ENCODE results near the gene PMPCA. TPM values are rescaled to one million over a fixed set of nuclear protein-coding genes. Genes with fewer than 3 reads are reported as not detected.

Gene PMPCA
- total and polyA plus RNA-seq, 3 experiments from 2014 or later, result 39.2 to 101 (median 96.4) TPM

GRCh38 chr9:136372006-136372405 lies 38.5 kb upstream of the PMPCA start:
- Histone ChIP-seq H3K4me1 (ENCODE audit: insufficient read depth, low read length) (no peaks in the 10 kb centered on the region), H3K27ac (ENCODE audit: low read depth, low read length) (no peak overlapping the region), H3K36me3 (ENCODE audit: insufficient read depth, low read length) (no peaks in the 10 kb centered on the region), H3K27me3 (ENCODE audit: insufficient read depth, low read length, poor library complexity, severe bottlenecking) (no peaks in the 10 kb centered on the region), H3K4me3 (ENCODE audit: low read length) (no peak overlapping the region), H3K9me3 (ENCODE audit: low read length) (no peaks in the 10 kb centered on the region)
- H3K36me3 Mint-ChIP-seq, result peaks cover 0 to 1% (median 0%) of the 10 kb centered on the region in 3 donors
- CTCF ChIA-PET, result no interaction called here
- no peaks in the 10 kb centered on the region for H3K9me3 Mint-ChIP-seq
- no peak for DNase-seq
- H3K27ac Mint-ChIP-seq, result no peak overlapping the region
- POLR2A ChIA-PET, result no interaction called here
- no peaks in the 10 kb centered on the region for H3K27me3 Mint-ChIP-seq
- H3K4me3 Mint-ChIP-seq, result no peak overlapping the region
- no peaks in the 10 kb centered on the region for H3K4me1 Mint-ChIP-seq

GRCh38 chr9:136372561-136373299 lies 37.7 kb upstream of the PMPCA start:
- H3K9me3 ChIP-seq (ENCODE audit: low read length), result no peaks in the 10 kb centered on the region
- H3K4me1 ChIP-seq (ENCODE audit: insufficient read depth, low read length), result no peaks in the 10 kb centered on the region
- ChIA-PET CTCF (no interaction called here), POLR2A (no interaction called here)
- Mint-ChIP-seq H3K27ac (peak overlapping the region in 1 of 8 donors; percentile 46), H3K4me1 (no peaks in the 10 kb centered on the region), H3K36me3 (peaks cover 0 to 1% (median 0%) of the 10 kb centered on the region in 3 donors), H3K27me3 (no peaks in the 10 kb centered on the region), H3K9me3 (no peaks in the 10 kb centered on the region), H3K4me3 (no peak overlapping the region)
- H3K36me3 ChIP-seq (ENCODE audit: insufficient read depth, low read length), result no peaks in the 10 kb centered on the region
- H3K27ac ChIP-seq (ENCODE audit: low read depth, low read length), result peak overlapping the region; percentile 54
- H3K27me3 ChIP-seq (ENCODE audit: insufficient read depth, low read length, poor library complexity, severe bottlenecking), result no peaks in the 10 kb centered on the region
- DNase-seq, result no peak
- H3K4me3 ChIP-seq (ENCODE audit: low read length), result peak overlapping the region; percentile 19

DNA sequence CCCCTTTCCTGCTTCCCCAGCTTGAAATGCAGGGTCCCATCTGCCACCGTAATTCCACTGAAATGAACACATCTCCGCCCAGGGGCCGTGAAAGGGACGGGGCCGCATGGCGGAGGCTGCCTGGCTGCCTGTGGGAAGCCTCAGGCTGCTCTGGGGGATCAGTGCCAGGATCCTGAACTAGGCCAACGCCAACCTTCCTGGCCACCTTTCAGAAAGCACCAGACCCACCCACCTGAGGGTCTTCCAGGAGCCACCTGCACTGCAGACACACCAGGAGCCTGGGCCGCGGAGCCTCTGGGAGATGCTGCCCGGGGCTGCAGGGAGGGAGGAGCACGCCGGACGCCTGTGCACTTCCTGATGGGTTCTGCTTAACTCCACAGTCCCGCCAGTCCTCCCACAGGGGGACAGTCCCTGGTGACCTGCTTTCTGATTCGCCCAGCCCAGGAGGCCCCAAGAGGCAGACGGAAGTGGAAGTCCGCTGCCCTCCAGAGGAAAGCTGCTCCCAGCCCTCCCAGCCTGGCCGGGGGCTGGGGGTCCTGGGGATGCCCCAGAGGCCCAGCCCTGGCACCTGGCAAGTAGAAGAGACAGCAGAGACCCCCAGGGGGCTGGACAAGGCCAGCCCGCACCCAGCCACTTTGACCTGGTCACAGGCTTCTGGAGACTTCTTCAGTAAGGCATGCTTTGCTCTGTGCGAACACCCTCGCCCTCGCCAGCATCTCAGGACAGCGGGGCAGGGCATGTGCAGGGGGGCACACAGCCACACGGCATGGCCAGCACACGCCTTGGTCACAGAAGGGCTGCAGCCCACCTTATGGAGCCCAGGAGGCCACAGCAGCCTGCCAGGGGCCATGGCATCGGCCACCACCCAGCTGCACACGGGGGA lies 36.9 kb upstream of the PMPCA start, which contains the start of gene CARD9:
Gene CARD9, minus strand, starts transcription at position 370 of the 883 bp plus-strand sequence. CDS start 1,591 bp downstream, outside the sequence.
- H3K27me3 Mint-ChIP-seq, result no peaks in the 10 kb centered on the region
- CTCF ChIA-PET, result no interaction called here
- POLR2A ChIA-PET, result no interaction called here
- DNase-seq, result no peak
- no peaks in the 10 kb centered on the region for H3K9me3 ChIP-seq (ENCODE audit: low read length)
- H3K4me1 ChIP-seq (ENCODE audit: insufficient read depth, low read length), result no peaks in the 10 kb centered on the region
- H3K27ac Mint-ChIP-seq, result peak within 1 kb of the TSS in 1 of 8 donors; percentile 46
- peak within 1 kb of the TSS; percentile 19 for H3K4me3 ChIP-seq (ENCODE audit: low read length)
- H3K36me3 ChIP-seq (ENCODE audit: insufficient read depth, low read length), result no peaks in the 10 kb centered on the region
- peak within 1 kb of the TSS; percentile 54 for H3K27ac ChIP-seq (ENCODE audit: low read depth, low read length)
- no peaks in the 10 kb centered on the region for H3K27me3 ChIP-seq (ENCODE audit: insufficient read depth, low read length, poor library complexity, severe bottlenecking)
- H3K4me1 Mint-ChIP-seq, result no peaks in the 10 kb centered on the region
- H3K9me3 Mint-ChIP-seq, result no peaks in the 10 kb centered on the region
- no peak within 1 kb of the TSS for H3K4me3 Mint-ChIP-seq
- peaks cover 0 to 1% (median 0%) of the 10 kb centered on the region in 3 donors for H3K36me3 Mint-ChIP-seq

DNA sequence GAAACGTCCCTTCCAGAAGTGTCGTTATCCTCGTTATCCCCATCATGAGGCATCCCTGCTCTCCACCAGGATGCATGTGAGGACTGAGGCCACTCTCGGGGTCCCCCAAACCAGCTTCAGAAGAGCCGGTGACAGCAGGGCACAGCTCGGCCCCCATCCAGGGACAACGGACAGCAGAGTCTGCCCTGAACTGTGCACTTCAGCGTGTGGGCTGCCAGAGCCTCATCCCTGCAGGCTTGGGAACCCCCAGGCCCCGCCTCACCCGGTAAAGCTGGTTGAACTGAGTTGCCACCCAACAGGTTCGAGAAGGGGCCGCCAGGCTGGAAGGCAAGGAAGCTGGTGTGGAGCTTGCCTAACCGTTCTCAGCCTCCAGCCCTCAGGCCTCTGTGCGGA lies 36.3 kb upstream of the PMPCA start:
- Histone ChIP-seq H3K9me3 (ENCODE audit: low read length) (no peaks in the 10 kb centered on the region), H3K4me1 (ENCODE audit: insufficient read depth, low read length) (no peaks in the 10 kb centered on the region), H3K27ac (ENCODE audit: low read depth, low read length) (no peak overlapping the region), H3K4me3 (ENCODE audit: low read length) (no peak overlapping the region), H3K36me3 (ENCODE audit: insufficient read depth, low read length) (no peaks in the 10 kb centered on the region), H3K27me3 (ENCODE audit: insufficient read depth, low read length, poor library complexity, severe bottlenecking) (no peaks in the 10 kb centered on the region)
- ChIA-PET POLR2A (no interaction called here), CTCF (no interaction called here)
- no peaks in the 10 kb centered on the region for H3K4me1 Mint-ChIP-seq
- H3K27me3 Mint-ChIP-seq, result no peaks in the 10 kb centered on the region
- DNase-seq, result no peak
- H3K4me3 Mint-ChIP-seq, result no peak overlapping the region
- no peak overlapping the region for H3K27ac Mint-ChIP-seq
- peaks cover 0 to 4% (median 0%) of the 10 kb centered on the region in 3 donors for H3K36me3 Mint-ChIP-seq
- H3K9me3 Mint-ChIP-seq, result no peaks in the 10 kb centered on the region

GRCh38 chr9:136375096-136375495 lies 35.4 kb upstream of the PMPCA start:
- CTCF ChIA-PET, result no interaction called here

GRCh38 chr9:136376457-136376856 lies 34.0 kb upstream of the PMPCA start:
- Histone ChIP-seq H3K4me3 (ENCODE audit: low read length) (no peak overlapping the region), H3K27me3 (ENCODE audit: insufficient read depth, low read length, poor library complexity, severe bottlenecking) (no peaks in the 10 kb centered on the region), H3K9me3 (ENCODE audit: low read length) (no peaks in the 10 kb centered on the region), H3K36me3 (ENCODE audit: insufficient read depth, low read length) (no peaks in the 10 kb centered on the region), H3K27ac (ENCODE audit: low read depth, low read length) (no peak overlapping the region), H3K4me1 (ENCODE audit: insufficient read depth, low read length) (no peaks in the 10 kb centered on the region)
- CTCF ChIA-PET, result no interaction called here
- Mint-ChIP-seq H3K4me1 (no peaks in the 10 kb centered on the region), H3K9me3 (no peaks in the 10 kb centered on the region), H3K27ac (peak overlapping the region in 1 of 8 donors; percentile 75), H3K27me3 (no peaks in the 10 kb centered on the region), H3K4me3 (no peak overlapping the region), H3K36me3 (peaks cover 0 to 15% (median 0%) of the 10 kb centered on the region in 3 donors)
- POLR2A ChIA-PET, result no interaction called here
- no peak for DNase-seq

More at GRCh38 chr9:136375096-136375495, 35.4 kb upstream of the PMPCA start:
- POLR2A ChIA-PET, result interaction anchor here (0.6 kb wide), 1 partner anchor 34 kb away, joined by 3 read pairs; no protein-coding TSS in a partner anchor
- Mint-ChIP-seq H3K27ac (no peak overlapping the region), H3K4me3 (no peak overlapping the region), H3K4me1 (no peaks in the 10 kb centered on the region), H3K27me3 (no peaks in the 10 kb centered on the region), H3K36me3 (peaks cover 0 to 8% (median 0%) of the 10 kb centered on the region in 3 donors), H3K9me3 (no peaks in the 10 kb centered on the region)
- Histone ChIP-seq H3K4me3 (ENCODE audit: low read length) (no peak overlapping the region), H3K36me3 (ENCODE audit: insufficient read depth, low read length) (no peaks in the 10 kb centered on the region), H3K27me3 (ENCODE audit: insufficient read depth, low read length, poor library complexity, severe bottlenecking) (no peaks in the 10 kb centered on the region), H3K27ac (ENCODE audit: low read depth, low read length) (no peak overlapping the region), H3K9me3 (ENCODE audit: low read length) (no peaks in the 10 kb centered on the region), H3K4me1 (ENCODE audit: insufficient read depth, low read length) (no peaks in the 10 kb centered on the region)
- no peak for DNase-seq

GRCh38 chr9:136377341-136378169 lies 32.9 kb upstream of the PMPCA start:
- H3K27ac Mint-ChIP-seq, result no peak overlapping the region
- H3K4me1 ChIP-seq (ENCODE audit: insufficient read depth, low read length), result no peaks in the 10 kb centered on the region
- POLR2A ChIA-PET, result no interaction called here
- no peaks in the 10 kb centered on the region for H3K27me3 ChIP-seq (ENCODE audit: insufficient read depth, low read length, poor library complexity, severe bottlenecking)
- no peak for DNase-seq
- H3K4me3 ChIP-seq (ENCODE audit: low read length), result no peak overlapping the region
- H3K4me3 Mint-ChIP-seq, result no peak overlapping the region
- H3K27ac ChIP-seq (ENCODE audit: low read depth, low read length), result no peak overlapping the region
- no peaks in the 10 kb centered on the region for H3K9me3 Mint-ChIP-seq
- no peaks in the 10 kb centered on the region for H3K9me3 ChIP-seq (ENCODE audit: low read length)
- H3K4me1 Mint-ChIP-seq, result no peaks in the 10 kb centered on the region
- no peaks in the 10 kb centered on the region for H3K36me3 ChIP-seq (ENCODE audit: insufficient read depth, low read length)
- CTCF ChIA-PET, result no interaction called here
- no peaks in the 10 kb centered on the region for H3K27me3 Mint-ChIP-seq
- peaks cover 0 to 23% (median 0%) of the 10 kb centered on the region in 3 donors for H3K36me3 Mint-ChIP-seq

Data from CD8-positive, alpha-beta memory T cell (primary cell).